NCI-H1048 (cell line): Measurements from ENCODE around the gene BTBD2.
"Not testable (repeated sequence)": the region's sequence is repeated elsewhere in the genome, so short reads cannot be mapped to it uniquely, and the experiment has no call there.

Source experiments
- DNase-seq: peaks from one replicate; lab custom pipeline; 2025; lab: John Stamatoyannopoulos, UW

The BTBD2 gene

GRCh38 chr19:2014131-2014571, 1.4 kb downstream of the BTBD2 start:
- no peak for DNase-seq

- no peak for DNase-seq
Measured at GRCh38 chr19:2013683-2013961, 1.9 kb downstream of the BTBD2 start.

- DNase-seq: no peak
Measured at GRCh38 chr19:2012941-2013682, 2.4 kb downstream of the BTBD2 start.

GRCh38 chr19:2011169-2011568, 4.3 kb downstream of the BTBD2 start:
- DNase-seq: no peak

- DNase-seq: no peak
Measured at GRCh38 chr19:2010135-2010668, 5.3 kb downstream of the BTBD2 start.

- DNase-seq: no peak
Measured at GRCh38 chr19:2003874-2004273, 11.6 kb downstream of the BTBD2 start.

- DNase-seq: no peak
Measured at GRCh38 chr19:1999856-2000515, 15.5 kb downstream of the BTBD2 start.

GRCh38 chr19:1998712-1999708, 16.5 kb downstream of the BTBD2 start:
- no peak for DNase-seq

- no peak for DNase-seq
Measured at GRCh38 chr19:1997353-1998233, 17.9 kb downstream of the BTBD2 start.

- no peak for DNase-seq
Measured at GRCh38 chr19:1992759-1993260, 22.7 kb downstream of the BTBD2 start.

- no peak for DNase-seq
Measured at GRCh38 chr19:1991018-1991913, 24.2 kb downstream of the BTBD2 start.

- DNase-seq: no peak
Measured at GRCh38 chr19:1990230-1991017, 25.1 kb downstream of the BTBD2 start.

GRCh38 chr19:1989513-1990229, 25.8 kb downstream of the BTBD2 start:
- DNase-seq: no peak

- DNase-seq: not testable (repeated sequence)
Measured at GRCh38 chr19:1988464-1988863, 27.1 kb downstream of the BTBD2 start.

- no peak for DNase-seq
Measured at GRCh38 chr19:1987197-1988187, 28.0 kb downstream of the BTBD2 start.

- no peak for DNase-seq
Measured at GRCh38 chr19:1986357-1987162, 29.0 kb downstream of the BTBD2 start.
